COLO668 (cell line): ENCODE results near the gene PI4K2A.
A peak's percentile ranks its signal among the peaks of the same experiment; 100 is the strongest.

Experiments
- DNase-seq: peaks from one replicate; lab custom pipeline; 2025; ENCODE audit not compliant: unreplicated experiment; lab: John Stamatoyannopoulos, UW

PI4K2A gene

DNA sequence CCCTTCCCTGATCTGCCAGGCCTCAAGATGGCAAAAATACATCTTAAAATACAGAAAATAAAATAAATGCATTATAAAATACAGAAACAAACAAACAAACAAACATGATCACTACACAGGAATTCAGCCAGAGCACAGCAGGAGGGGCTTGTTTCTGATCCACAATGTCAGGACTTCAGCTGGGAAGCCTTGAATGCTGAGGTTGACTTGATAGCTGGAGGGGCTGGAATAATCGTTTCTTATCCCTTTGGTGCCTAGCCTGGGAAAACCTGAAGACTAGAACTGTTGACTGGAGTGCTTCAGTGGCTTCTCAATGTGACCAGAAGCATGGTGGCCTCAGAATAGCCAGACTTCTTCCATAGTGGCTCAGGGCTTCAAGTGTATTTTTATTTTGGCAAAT is 63.9 kb downstream of the PI4K2A start:
- DNase-seq, result no peak

GRCh38 chr10:97705006-97705670 is 64.7 kb downstream of the PI4K2A start:
- DNase-seq, result no peak

DNA sequence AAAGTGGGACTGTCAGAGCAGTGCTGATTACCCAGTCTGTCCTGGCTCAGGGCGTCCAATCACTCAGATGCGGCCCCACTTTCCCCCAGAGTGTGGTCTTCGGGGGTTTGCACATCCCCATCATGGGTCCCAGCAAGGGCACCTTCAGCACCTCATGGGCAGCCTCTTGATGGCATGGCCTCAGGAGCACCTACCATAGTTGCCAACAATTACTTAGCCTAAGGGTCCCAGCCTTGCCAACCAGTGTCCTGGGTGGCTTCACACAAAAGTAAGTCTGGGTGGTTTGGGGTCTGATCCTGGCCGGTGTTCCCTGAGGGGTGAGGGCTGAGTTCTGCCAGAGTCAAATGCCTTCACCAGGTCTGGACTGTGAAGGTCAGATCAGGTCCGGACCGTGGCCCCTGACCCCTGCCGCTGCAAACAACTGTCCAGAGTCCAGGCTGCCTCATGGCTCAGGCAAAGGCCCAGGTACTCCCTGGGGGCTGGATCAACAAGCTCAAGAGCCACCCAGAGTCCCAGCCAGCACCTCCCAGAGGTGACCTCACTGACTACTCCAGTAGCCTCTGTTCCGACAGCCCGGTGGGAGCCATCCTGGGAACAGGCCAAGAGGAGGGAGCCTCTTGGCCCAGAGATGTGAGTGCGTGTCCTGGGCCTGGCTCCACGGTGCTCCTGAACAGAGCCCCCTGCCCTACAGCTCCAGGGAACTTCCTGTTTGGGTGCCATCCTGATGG is 66.8 kb downstream of the PI4K2A start:
- DNase-seq, result no peak

- no peak for DNase-seq
Observed at GRCh38 chr10:97708167-97708566, 67.7 kb downstream of the PI4K2A start.

GRCh38 chr10:97708976-97709946 is 68.8 kb downstream of the PI4K2A start:
- peak; percentile 37 for DNase-seq

DNA sequence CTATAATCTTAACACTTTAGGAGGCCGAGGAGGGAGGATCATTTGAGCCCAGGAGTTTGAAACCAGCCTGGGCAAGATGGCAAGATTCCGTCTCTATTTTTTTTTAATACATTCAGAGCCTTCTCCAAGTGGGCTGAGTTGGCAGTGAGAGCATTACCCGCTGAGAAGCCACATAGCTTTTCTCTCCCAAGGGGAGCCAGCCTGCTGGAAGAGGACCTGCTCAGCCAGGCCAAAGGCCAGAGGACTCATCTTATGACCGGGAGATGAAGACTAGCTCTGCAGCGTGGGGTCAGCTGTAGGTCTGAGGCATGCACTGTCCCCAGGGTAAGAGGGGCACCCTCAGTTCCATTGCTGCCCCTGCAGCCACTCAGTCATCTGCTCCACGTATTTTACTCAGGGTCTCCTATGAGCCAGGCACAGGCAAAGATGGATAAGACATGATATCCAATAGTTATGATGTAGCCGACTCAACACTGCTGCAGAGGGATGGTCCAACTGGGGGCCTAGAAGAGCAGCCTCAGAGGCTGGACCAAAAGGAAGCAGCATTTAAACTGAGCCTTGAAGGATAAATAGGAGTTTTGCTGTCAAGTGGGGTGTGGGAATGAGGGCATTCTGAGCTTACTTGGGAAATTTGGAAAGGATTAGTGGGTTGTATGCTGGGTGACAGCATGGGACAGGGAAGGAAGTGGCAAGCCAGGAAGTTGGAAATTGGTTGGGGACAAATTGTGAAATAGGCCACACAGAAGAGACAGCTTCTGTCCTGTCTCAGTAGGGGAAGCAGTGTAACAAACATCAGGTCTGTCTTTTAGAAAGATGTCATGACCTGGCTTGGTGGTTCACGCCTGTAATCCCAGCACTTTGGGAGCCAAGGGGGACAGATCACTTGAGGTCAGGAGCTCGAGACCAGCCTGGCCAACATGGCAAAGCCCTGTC is 71.4 kb downstream of the PI4K2A start:
- no peak for DNase-seq

DNA sequence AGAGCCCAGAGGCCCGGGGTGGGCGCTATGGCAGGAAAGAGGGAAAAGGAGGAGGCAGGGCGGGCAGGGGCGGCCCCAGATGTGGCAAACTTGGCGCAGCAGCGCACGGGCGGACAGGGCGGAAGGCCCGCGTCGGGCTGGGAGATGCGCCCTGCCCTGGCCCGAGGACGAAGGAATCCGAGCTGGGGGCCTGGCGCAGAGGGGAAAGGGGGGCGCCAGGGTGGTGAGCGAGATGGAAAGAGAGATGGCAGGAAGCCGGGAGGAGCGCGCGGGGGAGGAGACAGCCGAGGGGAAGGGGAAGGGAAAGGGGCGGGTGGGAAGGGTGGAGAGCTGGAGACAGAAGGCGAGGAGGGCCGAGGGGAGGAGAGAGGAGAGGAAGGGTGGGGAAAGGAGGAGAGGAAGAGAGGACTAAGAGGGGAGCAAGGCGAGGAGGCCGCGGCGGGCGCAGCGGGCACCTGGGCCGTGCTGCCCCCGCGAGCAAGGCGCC is 72.9 kb downstream of the PI4K2A start, which contains the start of gene MARVELD1:
TSS of gene MARVELD1 (plus strand) at position 392 of the 487 bp plus-strand sequence. CDS start 147 bp downstream, outside the sequence.
- peak; percentile 22 for DNase-seq

GRCh38 chr10:97713826-97714400 is 73.4 kb downstream of the PI4K2A start:
- peak; percentile 68 for DNase-seq

DNA sequence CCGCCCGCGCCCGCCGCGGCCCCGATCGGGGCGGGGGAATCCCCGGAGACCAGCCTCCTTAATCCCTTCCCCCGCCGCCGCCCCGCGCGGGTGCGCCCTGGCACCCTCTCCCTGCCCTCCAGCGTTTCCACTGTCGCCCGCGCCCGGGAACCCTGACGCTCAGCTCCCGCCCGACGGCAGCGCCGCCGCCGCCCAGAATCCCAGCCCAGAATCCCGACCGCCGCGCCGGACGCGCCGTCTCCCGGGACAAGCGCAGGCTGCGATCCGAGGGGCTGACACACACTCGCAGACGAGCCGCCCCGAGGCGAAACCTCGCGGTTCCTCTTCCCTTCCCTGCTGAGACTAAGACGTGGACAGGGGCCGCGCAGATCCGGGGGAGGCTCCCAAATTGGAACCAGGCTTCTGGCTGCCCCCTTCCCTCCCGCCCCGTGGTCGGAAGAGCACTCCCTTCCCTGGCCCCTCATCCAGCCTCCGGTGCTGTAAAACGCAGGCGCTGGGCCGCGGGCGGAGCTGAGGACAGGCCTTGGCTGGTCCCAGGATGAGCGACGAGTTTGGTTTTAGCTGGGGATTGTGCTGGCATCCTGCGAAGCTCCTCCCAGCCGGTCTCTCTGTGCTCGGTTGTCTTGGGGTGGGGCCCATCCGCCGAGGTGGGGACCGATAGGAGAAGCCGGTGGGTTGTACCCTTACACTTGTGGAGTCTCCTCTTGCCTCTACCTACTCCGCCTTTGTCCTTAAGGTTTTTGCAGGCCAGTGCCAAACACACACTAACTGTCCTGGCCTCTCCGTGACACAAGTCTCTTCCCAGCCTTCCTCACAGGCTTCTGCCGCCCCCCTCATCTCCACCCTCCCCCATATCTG is 74.2 kb downstream of the PI4K2A start:
- DNase-seq, result peak; percentile 68

- DNase-seq, result no peak
Observed at GRCh38 chr10:97715259-97715874, 74.9 kb downstream of the PI4K2A start.

- no peak for DNase-seq
Observed at GRCh38 chr10:97717627-97718026, 77.2 kb downstream of the PI4K2A start.

- DNase-seq, result no peak
Observed at GRCh38 chr10:97718178-97718577, 77.7 kb downstream of the PI4K2A start.

- peak; percentile 79 for DNase-seq
Observed at GRCh38 chr10:97718659-97719142, 78.2 kb downstream of the PI4K2A start.

GRCh38 chr10:97719602-97720001 is 79.1 kb downstream of the PI4K2A start:
- no peak for DNase-seq

DNA sequence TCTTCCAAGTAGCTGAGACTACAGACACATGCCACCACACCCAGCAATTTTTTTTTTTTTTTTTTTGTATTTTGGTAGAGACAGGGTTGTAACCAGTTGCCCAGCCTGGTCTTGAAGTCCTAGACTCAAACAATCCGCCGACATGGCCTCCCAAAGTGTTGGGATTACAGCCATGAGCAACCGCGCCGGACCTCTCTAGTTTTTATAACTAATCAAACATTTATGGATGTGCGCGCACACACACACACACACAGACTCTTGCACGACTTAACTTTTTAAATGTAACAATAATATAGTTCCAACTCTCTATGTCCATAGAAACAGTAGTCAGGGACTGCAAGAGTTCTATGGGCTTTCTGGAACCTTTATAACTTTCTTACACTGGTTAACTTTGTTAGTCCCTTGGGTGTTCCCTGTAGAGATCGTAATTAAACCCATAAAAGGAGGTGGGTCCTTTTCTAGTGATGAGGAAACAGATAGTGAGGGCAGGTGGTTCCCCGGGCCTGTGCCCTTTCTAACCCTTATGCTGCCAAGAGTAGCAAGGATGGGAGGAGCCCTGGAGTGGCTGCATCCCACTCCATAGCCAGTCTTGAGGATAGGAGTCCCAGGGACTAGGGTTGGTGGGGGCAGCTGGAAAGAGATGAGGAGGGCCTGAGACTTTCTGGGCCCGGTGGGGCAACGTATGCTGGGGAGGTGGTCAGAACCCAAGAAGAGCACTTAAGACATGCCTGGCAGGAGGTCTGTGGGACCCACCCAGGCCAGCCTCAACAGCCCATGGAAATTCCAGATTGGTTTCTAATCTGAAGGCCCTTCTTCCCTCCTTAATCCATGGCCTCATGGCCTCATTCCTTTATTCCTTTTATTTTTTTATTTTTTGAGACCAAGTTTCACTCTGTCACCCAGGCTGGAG is 81.7 kb downstream of the PI4K2A start:
- no peak for DNase-seq

GRCh38 chr10:97723001-97723400 is 82.5 kb downstream of the PI4K2A start:
- no peak for DNase-seq

DNA sequence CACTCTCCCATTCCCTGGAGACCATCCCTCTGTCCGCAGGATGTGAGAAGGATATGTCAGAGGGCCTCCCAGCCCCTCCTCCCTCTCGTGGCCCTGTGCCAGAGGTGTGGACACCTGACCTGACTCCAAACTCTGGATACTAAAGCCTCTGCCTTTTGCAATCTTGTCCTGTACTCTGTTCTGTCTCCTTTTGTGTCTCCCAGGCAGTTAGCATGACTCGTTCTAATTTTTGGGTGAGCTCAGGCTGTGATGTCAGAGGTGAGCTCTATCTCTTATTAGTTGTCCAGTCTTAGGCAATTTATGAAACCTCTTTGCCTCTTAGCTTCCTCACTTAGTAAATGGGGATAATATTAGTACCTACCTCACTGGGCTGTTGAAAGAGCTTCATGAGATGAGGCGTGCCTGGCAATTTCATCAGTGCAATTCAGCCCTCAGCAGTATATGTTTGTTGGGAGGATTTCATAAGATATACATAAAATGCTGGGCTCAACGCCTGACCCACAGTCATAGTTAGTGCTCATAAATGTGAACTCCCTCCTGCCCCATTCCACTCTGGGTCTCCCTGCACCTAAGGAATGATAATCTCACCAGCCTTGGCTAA is 84.0 kb downstream of the PI4K2A start:
- no peak for DNase-seq
